ENCODE data around the gene SHANK2. TPM values are rescaled to one million over a fixed set of nuclear protein-coding genes. Genes with fewer than 3 reads are reported as not detected.

SHANK2 gene
- 10.5 TPM for total RNA-seq (ENCODE audit: unreplicated experiment)
- long read RNA-seq, result 0 reads

- H3K27ac Mint-ChIP-seq (ENCODE audit: unreplicated experiment), result peak within 1 kb of the TSS; percentile 61
- no peaks in the 10 kb centered on the region for H3K9me3 Mint-ChIP-seq (ENCODE audit: unreplicated experiment)
- peaks cover 9% of the 10 kb centered on the region for H3K27me3 Mint-ChIP-seq (ENCODE audit: unreplicated experiment)
Measured at GRCh38 chr11:71252269-71252769, at the start of gene SHANK2. Gene SHANK2, minus strand, starts transcription at chr11:71252577. Its CDS starts 105,251 bp downstream, at chr11:71147326.

DNA sequence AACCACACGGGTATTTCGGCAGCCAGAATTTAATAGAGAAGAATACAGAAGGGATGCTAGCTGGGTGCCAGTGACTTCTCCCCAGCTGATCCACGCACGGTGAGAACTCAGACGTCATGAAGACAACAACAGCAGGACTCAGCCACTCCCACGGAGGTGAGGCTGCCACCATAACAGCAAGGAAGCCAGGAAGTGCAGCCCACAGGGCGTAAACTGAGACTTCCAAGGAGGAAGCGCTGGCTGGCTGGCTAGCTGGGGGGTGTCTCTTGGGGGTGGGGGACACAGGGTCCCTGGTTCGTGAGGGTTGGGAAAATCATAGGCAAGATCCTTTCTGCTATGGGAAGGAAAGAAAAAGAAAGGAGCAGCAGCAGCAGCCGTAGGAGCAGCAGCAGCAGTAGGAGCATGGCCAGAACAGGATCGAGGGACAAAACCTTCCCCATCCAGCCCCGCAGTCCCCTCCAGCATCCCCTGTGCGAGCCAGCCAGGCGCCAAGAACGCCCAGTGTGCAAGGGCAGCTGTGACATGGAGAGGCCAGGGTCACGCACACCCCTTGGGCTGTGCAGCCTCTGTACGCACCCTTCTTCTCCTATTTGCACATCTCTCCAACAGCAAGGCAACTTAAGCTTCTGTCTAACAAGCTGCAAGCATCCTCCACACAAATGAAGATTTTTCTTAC is 49.6 kb upstream of the SHANK2 start:
- H3K27me3 Mint-ChIP-seq (ENCODE audit: unreplicated experiment), result peaks cover 4% of the 10 kb centered on the region
- no peaks in the 10 kb centered on the region for H3K9me3 Mint-ChIP-seq (ENCODE audit: unreplicated experiment)
- H3K4me1 Mint-ChIP-seq (ENCODE audit: unreplicated experiment), result peaks cover 4% of the 10 kb centered on the region
- no peak overlapping the region for H3K4me3 Mint-ChIP-seq (ENCODE audit: unreplicated experiment)
- H3K36me3 Mint-ChIP-seq (ENCODE audit: low read depth, unreplicated experiment), result no peaks in the 10 kb centered on the region
- H3K27ac Mint-ChIP-seq (ENCODE audit: unreplicated experiment), result no peak overlapping the region
- TF ChIP-seq CTCF (IDR thresholded peaks at IDR 0.05; ENCODE audit: unreplicated experiment), result no peak
- DNase-seq (ENCODE audit: low spot score), result no peak

More at GRCh38 chr11:71252269-71252769, at the start of gene SHANK2:
- no peak for DNase-seq (ENCODE audit: low spot score)
- H3K4me3 Mint-ChIP-seq (ENCODE audit: unreplicated experiment), result peak within 1 kb of the TSS; percentile 83
- no peak for TF ChIP-seq CTCF (IDR thresholded peaks at IDR 0.05; ENCODE audit: unreplicated experiment)
- H3K36me3 Mint-ChIP-seq (ENCODE audit: low read depth, unreplicated experiment), result no peaks in the 10 kb centered on the region
- peaks cover 18% of the 10 kb centered on the region for H3K4me1 Mint-ChIP-seq (ENCODE audit: unreplicated experiment)

GRCh38 chr11:71301046-71301857 is 48.9 kb upstream of the SHANK2 start:
- no peak for TF ChIP-seq CTCF (IDR thresholded peaks at IDR 0.05; ENCODE audit: unreplicated experiment)
- no peaks in the 10 kb centered on the region for H3K36me3 Mint-ChIP-seq (ENCODE audit: low read depth, unreplicated experiment)
- no peak for DNase-seq (ENCODE audit: low spot score)
- H3K4me1 Mint-ChIP-seq (ENCODE audit: unreplicated experiment), result peaks cover 4% of the 10 kb centered on the region
- no peak overlapping the region for H3K27ac Mint-ChIP-seq (ENCODE audit: unreplicated experiment)
- H3K4me3 Mint-ChIP-seq (ENCODE audit: unreplicated experiment), result no peak overlapping the region
- peaks cover 6% of the 10 kb centered on the region for H3K27me3 Mint-ChIP-seq (ENCODE audit: unreplicated experiment)
- H3K9me3 Mint-ChIP-seq (ENCODE audit: unreplicated experiment), result no peaks in the 10 kb centered on the region

DNA sequence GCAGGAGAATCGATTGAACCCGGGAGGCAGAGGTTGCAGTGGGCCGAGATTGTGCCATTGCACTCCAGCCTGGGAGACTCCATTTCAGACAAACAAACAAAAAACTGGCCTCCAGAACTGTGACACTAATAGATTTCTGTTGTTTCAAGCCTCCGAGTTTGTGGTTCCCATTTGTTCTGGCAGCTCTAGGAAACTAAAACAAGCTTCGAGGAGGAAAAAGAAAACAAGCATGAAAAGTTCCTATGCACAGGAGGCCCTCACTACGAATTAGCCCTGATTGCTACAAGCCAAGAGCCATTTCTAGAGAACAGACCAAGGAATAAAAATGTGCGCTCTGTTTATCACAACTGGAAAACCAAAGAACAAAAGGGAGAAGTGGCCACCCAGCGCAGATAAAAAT is 47.8 kb upstream of the SHANK2 start:
- DNase-seq (ENCODE audit: low spot score), result no peak
- peaks cover 11% of the 10 kb centered on the region for H3K27me3 Mint-ChIP-seq (ENCODE audit: unreplicated experiment)
- H3K4me3 Mint-ChIP-seq (ENCODE audit: unreplicated experiment), result no peak overlapping the region
- H3K9me3 Mint-ChIP-seq (ENCODE audit: unreplicated experiment), result no peaks in the 10 kb centered on the region
- no peak overlapping the region for H3K27ac Mint-ChIP-seq (ENCODE audit: unreplicated experiment)
- H3K36me3 Mint-ChIP-seq (ENCODE audit: low read depth, unreplicated experiment), result no peaks in the 10 kb centered on the region
- peaks cover 4% of the 10 kb centered on the region for H3K4me1 Mint-ChIP-seq (ENCODE audit: unreplicated experiment)
- TF ChIP-seq CTCF (IDR thresholded peaks at IDR 0.05; ENCODE audit: unreplicated experiment), result no peak

Data from endothelial cell (in vitro differentiated cells).